AG08396 (cell line): Measurements from ENCODE around the gene NFKBIE.

Experiments
- DNase-seq: peaks from one replicate; pipeline ENCODE4 v3.0.0; 2012; ENCODE audit warnings: low spot score, mixed read lengths

The NFKBIE gene

GRCh38 chr6:44226368-44227147, 38.8 kb downstream of the NFKBIE start:
- no peak for DNase-seq

DNA sequence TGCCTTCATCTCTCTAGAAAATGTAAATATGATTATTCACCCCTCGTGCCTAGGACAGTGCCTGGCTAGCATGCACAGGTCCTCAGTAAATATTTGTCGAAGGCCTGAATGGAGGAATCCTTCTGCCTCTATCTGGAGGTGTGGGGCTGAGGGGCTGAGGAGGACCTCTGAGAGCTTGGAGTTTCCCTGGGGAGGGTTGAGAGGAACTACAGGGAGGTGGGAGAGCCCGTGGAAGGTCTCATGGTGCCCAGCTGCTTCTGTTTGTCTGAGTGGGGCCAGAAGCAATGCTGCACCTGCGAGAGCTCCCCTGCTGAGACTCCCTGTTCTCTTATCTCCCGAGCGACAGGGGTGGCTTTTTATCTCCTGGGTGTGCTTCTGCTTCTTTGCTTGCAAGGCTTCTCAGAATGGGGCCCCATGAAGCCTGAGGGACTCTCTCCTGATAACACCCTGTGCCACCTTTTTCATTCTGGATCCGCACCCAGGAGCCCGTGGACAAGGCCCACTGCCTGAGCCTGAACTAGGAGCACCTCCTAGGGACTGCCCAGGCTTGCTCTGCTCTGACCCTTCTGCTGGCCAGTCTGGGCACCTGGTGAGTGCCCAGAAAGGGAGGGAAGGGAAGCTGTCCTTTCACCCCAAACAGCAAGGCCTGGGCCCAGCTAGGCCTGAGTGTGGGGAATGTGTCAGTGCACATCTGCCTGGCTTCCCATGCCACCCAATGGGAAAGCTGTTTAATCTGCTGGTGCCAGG, 39.6 kb downstream of the NFKBIE start:
- no peak for DNase-seq

DNA sequence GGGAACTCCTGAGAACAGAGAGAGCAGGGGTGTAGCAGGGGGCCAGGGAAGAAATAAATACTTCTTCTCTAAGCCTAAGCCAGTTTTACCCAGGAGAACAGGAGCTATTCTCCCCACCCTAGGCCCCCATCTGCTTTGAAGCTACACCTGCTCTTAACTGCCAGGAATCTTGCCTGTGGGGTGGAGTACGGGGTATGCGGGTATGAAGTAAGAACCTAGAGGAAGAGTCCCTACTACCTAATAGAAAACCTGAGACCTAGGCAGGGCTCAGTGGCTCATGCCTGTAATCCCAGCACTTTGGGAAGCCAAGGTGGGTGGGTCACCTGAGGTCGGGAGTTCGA, 40.4 kb downstream of the NFKBIE start:
- no peak for DNase-seq

DNA sequence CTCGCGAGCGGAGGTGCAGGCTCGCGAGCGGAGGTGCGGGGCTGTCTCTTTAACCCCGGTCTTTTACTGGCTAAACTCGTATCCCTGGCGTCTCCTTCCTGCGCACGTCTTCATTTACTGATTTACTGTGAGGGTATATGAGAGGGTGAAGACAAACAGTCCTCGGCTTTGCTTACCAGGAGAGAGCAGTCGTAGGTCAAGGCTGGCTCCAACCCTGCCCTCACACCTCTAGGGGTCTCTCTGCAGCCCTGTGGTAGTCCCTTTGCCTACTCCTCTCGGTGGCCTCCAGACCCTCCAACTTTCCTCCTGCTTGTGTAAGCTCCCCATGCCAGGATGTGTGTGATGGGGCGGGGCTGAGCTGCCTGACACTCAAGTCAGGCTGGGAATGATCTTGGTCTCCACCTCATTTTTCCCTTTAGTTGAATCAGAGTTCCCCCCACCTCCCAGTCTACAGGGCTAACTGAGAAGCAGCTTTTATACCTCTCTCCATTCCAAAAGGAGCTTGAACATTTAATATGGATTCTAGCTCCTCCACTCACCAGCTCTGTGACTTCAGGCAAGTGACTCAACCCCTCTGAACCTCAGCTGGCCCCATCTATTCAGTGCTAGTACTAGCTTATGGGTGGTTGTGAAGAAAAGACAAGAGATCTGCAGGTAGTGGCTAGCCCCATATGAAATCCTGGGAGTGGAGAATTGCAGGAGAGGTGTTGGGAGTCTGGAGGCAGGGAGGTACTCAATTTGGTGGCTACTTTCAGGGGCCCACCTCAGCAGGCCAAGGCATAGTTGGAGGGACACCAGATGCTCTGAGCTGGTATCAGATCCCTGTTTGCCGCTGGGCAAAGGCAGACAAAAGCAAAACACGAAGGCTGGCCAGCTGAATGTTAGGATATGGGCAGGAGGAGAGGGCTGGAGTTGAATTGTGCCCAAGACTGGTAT, 41.1 kb downstream of the NFKBIE start:
- peak; percentile 37 for DNase-seq

DNA sequence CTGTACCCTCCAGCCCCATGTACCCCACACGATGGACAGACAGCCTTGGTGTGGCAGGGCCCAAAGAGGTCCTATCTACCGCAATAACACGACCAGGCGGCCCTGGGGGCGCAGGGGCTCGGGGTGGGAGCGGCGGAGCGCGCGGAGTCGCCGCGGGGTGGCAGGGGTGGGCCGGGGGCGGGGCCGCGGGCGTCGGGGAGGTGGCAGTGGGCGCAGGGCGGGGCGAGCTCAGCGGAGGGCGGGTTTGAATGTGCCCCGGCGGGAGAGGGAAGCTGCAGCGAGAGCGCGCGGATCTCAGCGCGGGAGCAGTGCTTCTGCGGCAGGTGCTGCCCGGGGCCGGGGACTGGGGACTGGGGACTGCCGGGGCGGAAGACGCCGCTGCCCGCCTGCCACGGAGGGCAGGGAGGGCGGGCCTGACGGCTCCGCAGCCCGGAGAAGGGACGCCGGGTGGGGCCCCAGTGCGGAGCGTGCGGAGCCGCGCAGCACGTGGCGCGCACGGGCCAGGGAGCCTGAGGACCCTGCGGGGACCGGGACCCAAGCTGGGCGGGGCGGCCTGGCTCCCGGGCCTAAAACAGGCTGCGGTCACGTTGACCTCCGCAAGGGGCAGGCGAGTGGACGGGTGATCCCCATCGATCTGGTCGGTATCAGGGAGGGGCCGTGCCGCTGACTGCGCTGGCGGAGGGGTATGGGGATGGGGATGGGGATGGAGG, 41.9 kb downstream of the NFKBIE start, which contains the start of gene SLC29A1:
SLC29A1 (plus strand) TSS at position 277 of the 710 bp plus-strand sequence. CDS start 3,719 bp downstream, outside the sequence.
- DNase-seq, result peak; percentile 93

GRCh38 chr6:44222486-44223318, 42.6 kb downstream of the NFKBIE start:
- DNase-seq, result peak; percentile 26

DNA sequence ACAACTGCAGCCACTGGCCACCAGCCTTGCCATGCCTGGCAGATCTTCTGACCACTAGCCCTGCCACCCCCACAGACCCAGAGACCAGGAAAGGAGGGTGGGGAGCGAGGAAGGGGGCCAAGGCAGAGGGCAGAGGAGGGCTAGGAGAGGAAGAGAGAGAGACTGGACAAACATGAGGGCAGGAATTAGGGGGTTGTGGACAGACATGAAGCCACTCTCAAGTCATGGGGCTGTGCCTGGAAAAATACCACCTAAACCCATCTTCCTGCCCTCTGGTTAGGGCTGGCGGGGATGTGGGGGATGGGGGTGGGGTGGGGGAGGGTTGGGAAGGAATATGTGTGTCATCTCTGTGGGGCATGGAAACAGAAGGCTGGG, 43.4 kb downstream of the NFKBIE start:
- peak; percentile 14 for DNase-seq

DNA sequence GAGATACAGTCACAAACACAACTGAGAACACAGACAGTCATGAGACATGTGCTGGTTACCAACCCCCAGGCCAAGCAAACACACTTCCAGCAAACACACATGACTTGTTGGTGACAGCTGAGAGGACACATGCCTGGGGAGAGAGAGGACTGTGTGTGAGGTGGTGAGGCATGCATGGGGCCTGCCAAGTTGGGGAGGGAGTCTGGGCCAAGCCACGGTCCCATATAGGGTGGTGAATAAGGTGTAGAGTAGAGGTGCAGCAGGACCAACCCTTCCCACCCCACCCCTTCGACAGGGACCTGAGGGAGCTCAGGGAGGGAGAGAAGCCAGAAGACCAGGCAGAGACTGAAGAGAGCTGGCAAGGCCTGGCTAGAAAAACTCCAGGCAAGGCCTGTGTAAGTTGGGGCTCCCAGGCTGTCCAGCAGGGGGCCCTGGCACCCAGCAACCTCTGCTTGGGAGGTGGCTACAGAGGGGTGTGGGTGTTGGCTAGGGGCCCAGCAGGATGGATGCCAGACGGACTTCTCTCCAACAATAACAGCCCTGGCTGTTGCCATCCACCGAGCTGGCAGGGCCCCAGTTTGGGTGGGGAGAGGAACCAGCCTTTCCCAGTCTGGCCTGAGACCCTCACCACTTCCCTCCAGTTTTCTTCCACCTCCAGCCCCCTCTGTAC, 43.9 kb downstream of the NFKBIE start:
- peak; percentile 88 for DNase-seq

DNA sequence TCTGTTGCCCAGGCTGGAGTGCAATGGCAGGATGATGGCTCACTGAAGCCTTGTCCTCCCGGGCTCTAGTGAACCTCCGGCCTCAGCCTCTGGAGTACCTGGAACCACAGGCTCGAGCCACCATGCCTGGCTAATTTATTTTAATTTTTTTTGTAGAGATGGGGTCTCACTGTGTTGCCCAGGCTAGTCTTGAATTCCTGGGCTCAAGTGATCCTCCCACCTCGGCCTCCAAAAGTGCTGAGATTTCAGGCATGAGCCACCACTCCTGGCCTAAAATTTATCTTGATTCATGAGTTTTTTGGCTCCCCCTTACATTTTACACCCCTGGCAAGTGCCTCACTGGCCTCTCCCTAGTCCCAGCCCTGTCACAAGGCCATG, 44.4 kb downstream of the NFKBIE start:
- DNase-seq, result no peak

GRCh38 chr6:44219815-44220784, 45.3 kb downstream of the NFKBIE start:
- no peak for DNase-seq

DNA sequence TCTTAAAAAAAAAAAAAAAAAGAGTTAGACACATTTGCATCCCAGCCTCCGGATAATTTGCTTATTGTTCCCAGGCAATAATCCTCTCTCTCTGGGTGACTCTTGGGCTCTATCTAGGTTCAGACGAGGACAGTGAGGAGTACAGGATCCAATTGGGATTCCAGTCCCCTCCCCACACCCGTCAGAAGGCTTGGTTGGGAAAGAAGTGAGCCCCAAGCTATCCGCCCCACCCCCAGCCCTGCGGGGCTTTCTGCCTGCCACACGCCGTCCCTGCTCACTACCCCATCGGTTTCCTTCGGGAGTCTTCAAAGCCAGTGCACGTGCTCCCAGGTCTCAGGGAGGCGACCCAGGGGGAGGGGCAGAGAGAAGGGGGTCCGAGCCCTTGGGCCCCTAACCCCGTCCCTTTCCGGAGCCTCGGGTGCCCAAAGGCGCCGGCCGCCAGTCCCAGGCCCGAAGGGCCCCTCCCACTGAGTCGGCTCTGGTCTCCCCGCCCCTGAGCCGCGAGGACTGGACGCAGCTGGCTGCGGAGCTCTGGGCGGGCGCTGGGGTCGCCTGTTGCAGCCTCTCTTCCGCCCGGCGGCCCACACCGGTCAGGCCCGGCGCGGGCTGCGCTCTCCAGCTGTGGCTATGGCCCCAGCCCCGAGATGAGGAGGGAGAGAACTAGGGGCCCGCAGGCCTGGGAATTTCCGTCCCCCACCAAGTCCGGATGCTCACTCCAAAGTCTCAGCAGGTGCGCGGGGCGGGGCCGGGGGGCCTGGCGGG, 46.1 kb downstream of the NFKBIE start:
- peak; percentile 74 for DNase-seq

DNA sequence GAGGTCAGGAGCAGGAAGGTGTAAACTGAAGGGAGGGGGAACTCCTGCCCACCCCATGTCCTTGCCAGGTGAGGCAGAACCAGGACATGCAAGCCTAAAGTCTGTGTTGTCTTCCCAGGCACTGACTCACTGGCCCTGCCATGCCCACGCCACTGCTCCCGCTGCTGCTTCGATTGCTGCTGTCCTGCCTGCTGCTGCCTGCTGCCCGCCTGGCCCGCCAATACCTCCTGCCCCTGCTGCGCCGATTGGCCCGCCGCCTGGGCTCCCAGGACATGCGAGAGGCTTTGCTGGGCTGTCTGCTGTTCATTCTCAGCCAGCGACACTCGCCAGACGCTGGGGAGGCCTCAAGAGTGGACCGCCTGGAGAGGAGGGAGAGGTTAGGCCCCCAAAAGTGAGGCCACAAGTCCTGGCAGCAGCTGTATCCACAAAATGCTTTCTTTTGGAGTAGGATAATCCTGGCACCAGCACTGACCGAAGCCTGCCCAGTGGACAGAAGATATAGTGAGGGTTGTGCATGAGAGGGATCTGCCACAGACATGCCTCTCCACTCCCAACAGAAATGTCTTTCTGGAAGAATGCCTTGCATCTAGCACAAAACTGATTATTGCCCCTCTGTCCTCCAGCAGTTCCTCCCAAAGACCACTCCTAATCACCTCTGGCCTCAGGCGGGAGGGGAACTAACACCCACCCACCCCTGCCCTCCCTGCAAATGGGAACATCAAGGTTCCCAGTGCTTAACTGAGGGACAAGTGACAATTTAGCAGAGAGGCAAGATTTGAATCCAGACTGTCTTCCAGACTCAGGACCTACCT, 47.8 kb downstream of the NFKBIE start:
- peak; percentile 53 for DNase-seq

- peak; percentile 2 for DNase-seq
Observed at GRCh38 chr6:44216677-44217331, 48.5 kb downstream of the NFKBIE start, which contains the start of gene MYMX. Gene MYMX (plus strand): TSS chr6:44216926. CDS start chr6:44217472, 546 bp downstream.

DNA sequence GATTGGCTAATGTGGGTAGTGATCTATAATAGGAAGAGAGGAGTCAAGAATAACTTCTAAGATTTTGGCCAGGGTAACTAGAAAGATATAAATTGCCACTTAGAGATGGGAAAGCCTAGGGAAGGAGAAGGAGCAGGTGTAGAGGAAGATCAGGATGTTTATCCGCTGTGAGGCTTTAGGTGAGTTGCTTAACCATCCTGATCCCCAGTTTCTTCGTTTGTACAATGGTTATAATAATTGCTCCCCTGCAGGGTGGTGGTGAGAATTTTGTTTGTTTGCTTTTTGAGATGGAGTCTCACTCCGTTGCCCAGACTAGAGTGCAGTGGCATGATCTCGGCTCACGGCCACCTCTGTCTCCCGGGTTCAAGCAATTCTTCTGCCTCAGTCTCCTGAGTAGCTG, 51.0 kb downstream of the NFKBIE start:
- no peak for DNase-seq

- DNase-seq, result no peak
Observed at GRCh38 chr6:44211284-44211683, 54.1 kb downstream of the NFKBIE start.
